SK-N-MC (cell line): Measurements from ENCODE around the gene ELFN1.

ENCODE experiments used
- DNase-seq: peaks from one replicate; pipeline ENCODE4 v3.0.0-alpha.2; 2011; ENCODE audit warnings: low read depth, low spot score
- H3K27ac ChIP-seq: fragments of 200-600 bp; sonication (generic); 2 replicates; pipeline ENCODE4 v1.5.1; 2016; ENCODE audit warnings: mixed run types
- H3K36me3 ChIP-seq: fragments of 200-600 bp; sonication (generic); 2 replicates; pipeline ENCODE4 v1.6.1; 2017; ENCODE audit warnings: antibody characterized with exemption, low read length, mixed read lengths; ENCODE audit not compliant: insufficient read depth
- H3K4me3 ChIP-seq: fragments of 200-600 bp; sonication (generic); 2 replicates; pipeline ENCODE4 v1.5.1; 2016
- H3K9ac ChIP-seq: fragments of 200-600 bp; sonication (generic); 2 replicates; pipeline ENCODE4 v1.8.0; 2017; ENCODE audit warnings: mixed run types, mixed read lengths; ENCODE audit not compliant: insufficient read length
- H3K9me3 ChIP-seq: fragments of 200-600 bp; sonication (generic); 2 replicates; pipeline ENCODE4 v1.6.1; 2017; ENCODE audit warnings: low read depth, mild to moderate bottlenecking, antibody characterized with exemption, low read length, moderate library complexity, mixed read lengths
- EZH2 ChIP-seq: fragments of 200-600 bp; sonication (generic); IDR thresholded peaks from one replicate; pipeline ENCODE4 v1.6.1; 2017; ENCODE audit warnings: antibody characterized with exemption
- FOXP2 ChIP-seq: optimal IDR thresholded peaks from 2 replicates; pipeline ENCODE3; 2011; ENCODE audit warnings: mild to moderate bottlenecking, moderate library complexity; ENCODE audit not compliant: insufficient read depth; ENCODE audit errors: extremely low read length, control extremely low read depth
- POLR2AphosphoS5 ChIP-seq: IDR thresholded peaks from 2 replicates; pipeline ENCODE4 v1.6.1; 2012; ENCODE audit warnings: mild to moderate bottlenecking, low read depth, low read length, borderline replicate concordance

Gene ELFN1

DNA sequence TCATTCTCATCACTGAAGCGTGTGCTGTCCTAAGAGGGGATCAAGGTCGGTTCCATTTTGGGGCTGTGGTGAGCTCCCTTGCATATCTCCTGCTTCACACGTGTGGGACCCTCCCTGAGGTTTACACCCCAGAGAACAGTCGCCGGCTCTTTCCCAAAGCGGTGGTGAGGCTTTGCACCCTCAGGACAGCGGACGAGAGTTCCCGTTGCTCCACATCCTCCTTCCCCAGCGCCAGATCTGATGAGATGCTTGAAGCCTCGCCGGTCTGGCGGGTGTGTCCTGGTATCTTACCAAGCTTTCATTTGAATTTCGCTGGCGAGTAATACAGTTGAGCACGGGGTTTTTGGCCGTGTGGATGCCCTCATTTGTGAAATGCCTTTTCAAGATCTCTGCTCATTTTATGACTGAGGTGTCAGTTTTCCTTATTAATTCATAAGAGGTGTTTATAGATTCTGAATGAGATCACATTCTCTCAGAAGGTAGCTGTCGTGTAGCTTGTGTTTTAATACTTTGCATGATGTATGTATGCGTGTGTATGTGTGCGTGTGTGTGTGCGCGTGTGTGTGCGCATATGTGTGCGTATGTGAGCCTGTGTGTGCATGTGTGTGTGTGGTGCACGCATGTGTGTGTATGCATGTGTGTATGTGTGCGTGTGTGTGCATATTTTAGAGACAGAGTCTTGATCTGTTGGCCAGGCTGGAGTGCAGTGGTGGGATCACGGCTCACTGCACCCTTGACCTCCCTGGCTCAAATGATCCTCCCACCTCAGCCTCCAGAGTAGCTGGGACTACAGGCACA, 30.7 kb downstream of the ELFN1 start:
- no peak overlapping the region for H3K9ac ChIP-seq
- no peaks in the 10 kb centered on the region for H3K36me3 ChIP-seq
- H3K4me3 ChIP-seq = no peak overlapping the region
- no peak for DNase-seq
- no peak overlapping the region for H3K27ac ChIP-seq
- no peaks in the 10 kb centered on the region for H3K9me3 ChIP-seq
- TF ChIP-seq POLR2AphosphoS5 = no peak
- no peak for TF ChIP-seq EZH2
- TF ChIP-seq FOXP2 = no peak

DNA sequence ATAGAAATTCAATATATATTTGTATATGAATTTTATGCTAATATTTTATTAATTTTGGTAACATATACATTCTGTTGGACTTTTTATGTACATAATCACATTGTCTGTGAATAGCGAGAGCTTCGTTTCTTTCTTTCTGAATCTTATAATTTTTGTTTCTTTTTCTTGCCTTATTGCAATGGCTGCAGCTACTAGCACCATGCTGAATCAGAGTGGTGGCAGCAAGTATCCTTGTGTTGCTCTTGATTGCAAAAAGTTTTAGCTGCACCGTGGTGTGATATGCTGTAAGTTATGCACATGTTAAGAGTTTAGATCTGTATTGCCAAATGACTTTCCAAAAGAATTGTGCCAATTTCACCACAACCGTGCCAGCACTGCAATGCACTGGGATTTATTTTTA, 32.6 kb downstream of the ELFN1 start:
- Histone ChIP-seq H3K36me3 (no peaks in the 10 kb centered on the region), H3K9ac (no peak overlapping the region), H3K9me3 (no peaks in the 10 kb centered on the region), H3K4me3 (no peak overlapping the region), H3K27ac (no peak overlapping the region)
- no peak for TF ChIP-seq FOXP2
- no peak for TF ChIP-seq EZH2
- no peak for TF ChIP-seq POLR2AphosphoS5
- DNase-seq = no peak

DNA sequence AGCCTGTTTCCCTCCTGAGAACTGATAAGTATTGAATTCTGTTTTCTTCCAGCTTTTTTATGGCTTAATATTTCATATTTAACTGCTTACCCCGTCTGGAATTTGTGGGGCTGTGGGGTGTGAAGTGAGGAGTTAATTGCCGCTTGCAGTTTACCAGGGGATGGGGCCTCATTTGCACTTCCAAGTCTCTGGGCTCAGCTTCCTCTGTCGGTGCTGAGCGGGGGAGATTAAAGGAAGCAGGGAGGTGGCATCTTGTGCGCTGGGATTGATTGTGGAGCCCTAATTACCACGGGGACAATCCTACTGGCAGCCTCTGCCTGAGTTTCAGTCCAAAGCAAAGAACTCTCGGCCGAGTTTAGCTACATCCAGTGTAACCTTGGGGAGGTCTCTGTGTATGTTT, 33.4 kb downstream of the ELFN1 start:
- Histone ChIP-seq H3K27ac (no peak overlapping the region), H3K9me3 (no peaks in the 10 kb centered on the region), H3K4me3 (no peak overlapping the region), H3K9ac (no peak overlapping the region), H3K36me3 (no peaks in the 10 kb centered on the region)
- no peak for DNase-seq
- TF ChIP-seq POLR2AphosphoS5 = no peak
- TF ChIP-seq EZH2 = no peak
- no peak for TF ChIP-seq FOXP2

DNA sequence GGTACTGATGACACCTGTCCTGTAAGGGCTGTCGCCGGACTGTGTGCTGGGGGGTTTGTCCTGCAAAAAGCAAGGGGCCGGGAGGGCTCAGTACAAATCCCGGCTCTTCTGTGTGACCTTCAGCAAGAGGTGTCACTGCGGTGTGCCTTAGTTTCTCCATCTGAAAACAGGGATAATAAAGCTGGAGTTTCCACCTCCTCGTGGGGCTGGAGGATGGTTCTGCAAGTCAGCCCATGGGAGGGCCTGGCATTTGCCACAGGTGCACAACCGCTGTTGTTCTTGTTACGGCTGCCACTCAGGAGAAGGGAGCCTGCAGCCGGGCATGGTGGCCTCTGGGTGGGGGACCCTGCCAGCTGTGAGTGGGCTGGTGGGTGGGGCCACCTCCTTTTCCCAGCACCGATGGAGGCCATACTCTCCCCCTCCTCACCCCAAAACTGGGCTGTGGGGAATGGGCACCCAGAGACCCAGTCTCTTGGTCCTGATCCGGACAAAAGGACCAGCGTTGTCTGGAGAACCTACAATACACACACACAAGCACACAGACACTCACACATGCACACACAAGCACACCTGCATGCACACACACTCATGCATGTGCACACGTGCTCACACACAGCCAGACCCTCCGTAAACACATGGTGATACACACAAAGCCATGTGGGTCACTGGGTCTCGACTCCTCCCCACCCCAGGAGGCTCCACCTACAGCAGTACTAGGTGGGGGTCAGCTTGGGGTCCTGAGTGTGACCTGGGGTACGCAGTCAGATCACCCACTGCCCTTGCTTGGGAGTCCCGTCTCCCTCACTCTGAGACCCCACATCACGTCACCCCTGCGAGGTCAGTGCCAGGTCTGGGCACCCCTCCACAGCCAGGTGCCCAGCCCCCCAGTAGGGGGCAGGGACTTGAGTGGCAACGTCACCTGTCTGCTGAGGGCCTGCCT, 34.1 kb downstream of the ELFN1 start:
- Histone ChIP-seq H3K27ac (no peak overlapping the region), H3K9ac (no peak overlapping the region), H3K9me3 (no peaks in the 10 kb centered on the region), H3K4me3 (no peak overlapping the region), H3K36me3 (no peaks in the 10 kb centered on the region)
- DNase-seq = no peak
- TF ChIP-seq POLR2AphosphoS5 (no peak), EZH2 (no peak), FOXP2 (no peak)

DNA sequence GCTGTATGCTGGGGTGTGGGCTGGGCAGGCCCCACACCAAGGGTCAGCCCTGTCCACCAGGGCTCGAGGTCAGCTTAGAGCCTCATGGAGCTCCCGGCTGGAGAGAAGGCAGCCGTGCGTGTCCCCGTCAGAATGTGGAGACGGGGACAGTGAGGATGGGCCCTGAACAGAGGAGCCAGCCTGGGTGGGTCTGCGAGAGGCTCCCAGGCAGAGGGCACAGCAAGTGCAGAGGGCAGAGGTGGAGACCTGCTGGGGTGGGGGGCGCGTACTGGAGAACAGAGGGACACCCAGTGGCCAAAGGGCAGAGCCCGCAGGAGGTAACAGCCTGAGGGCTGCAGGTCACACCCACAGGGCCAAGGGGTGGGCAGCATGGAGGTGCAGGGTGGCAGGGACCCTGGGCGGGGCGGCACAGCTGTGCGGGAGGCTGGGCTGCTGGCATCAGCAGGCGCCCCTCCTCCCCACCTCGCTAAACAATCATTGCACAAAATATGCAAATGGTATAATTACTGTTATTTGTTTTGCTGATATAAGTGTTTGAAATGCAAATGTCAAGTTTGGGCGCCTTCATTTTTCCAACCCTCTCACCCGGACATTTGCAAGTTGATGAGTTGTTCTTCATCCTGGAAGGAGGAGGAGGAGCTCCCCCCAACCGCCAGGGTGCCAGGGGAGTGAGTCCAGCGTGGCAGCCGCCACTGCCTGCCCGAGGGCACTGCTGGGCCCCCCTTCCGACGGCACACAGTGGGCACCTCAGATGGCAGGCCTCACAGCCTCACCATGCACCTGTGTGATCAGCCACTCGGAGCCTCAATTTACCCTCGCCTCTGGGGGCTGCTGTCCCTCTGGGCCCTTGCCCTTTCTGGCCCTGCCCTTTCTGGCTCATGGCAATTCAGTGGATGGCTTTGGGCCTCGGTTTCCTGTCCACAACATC, 35.0 kb downstream of the ELFN1 start:
- H3K4me3 ChIP-seq = no peak overlapping the region
- H3K36me3 ChIP-seq = no peaks in the 10 kb centered on the region
- no peak for DNase-seq
- H3K9me3 ChIP-seq = peaks cover 4% of the 10 kb centered on the region; the same call in 1 of the 2 replicates
- H3K9ac ChIP-seq = no peak overlapping the region
- no peak overlapping the region for H3K27ac ChIP-seq
- TF ChIP-seq EZH2 (no peak), POLR2AphosphoS5 (no peak), FOXP2 (no peak)

DNA sequence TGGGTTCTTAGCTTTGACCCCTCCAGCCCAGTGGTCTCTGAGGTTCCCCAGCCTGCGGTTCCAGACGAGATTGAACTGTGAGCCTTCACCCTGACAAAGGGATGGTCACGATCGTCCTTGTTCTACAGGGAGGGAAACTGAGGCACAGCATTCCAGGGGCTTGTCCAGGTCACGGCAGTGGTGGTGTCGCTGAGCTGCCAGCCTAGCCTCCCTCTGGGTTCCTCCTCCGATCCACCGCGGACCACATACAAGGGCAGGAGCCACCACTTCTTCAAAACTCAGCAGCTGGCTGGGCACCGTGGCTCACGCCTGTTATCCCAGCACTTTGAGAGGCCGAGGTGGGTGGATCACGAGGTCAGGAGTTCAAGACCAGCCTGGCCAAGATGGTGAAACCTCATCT, 35.8 kb downstream of the ELFN1 start:
- Histone ChIP-seq H3K9me3 (peaks cover 4% of the 10 kb centered on the region; the same call in 1 of the 2 replicates), H3K36me3 (no peaks in the 10 kb centered on the region), H3K27ac (no peak overlapping the region), H3K4me3 (no peak overlapping the region), H3K9ac (no peak overlapping the region)
- no peak for DNase-seq
- no peak for TF ChIP-seq EZH2
- no peak for TF ChIP-seq FOXP2
- no peak for TF ChIP-seq POLR2AphosphoS5

DNA sequence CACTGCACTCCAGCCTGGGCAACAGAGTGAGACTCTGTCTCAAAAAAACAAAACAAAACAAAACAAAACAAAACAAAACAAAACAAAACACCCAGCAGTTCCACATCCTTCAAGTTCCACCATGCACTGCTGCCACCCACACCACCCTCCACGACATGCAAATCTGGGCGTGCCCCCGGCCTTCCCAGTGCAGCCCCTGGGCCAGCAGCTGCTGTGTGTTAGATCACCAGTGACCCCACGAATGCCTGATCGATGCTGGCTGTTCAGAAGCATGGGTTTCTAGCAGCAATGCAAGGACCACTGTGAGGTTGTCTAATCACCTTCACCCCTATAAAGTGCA, 36.3 kb downstream of the ELFN1 start:
- TF ChIP-seq POLR2AphosphoS5 (no peak), FOXP2 (no peak), EZH2 (no peak)
- H3K36me3 ChIP-seq = no peaks in the 10 kb centered on the region
- H3K27ac ChIP-seq = no peak overlapping the region
- DNase-seq = no peak
- peaks cover 4% of the 10 kb centered on the region; the same call in 1 of the 2 replicates for H3K9me3 ChIP-seq
- H3K9ac ChIP-seq = no peak overlapping the region
- no peak overlapping the region for H3K4me3 ChIP-seq
